D341Med (cell line): ENCODE results near the gene C7orf33.
"Not testable (repeated sequence)": the region's sequence is repeated elsewhere in the genome, so short reads cannot be mapped to it uniquely, and the experiment has no call there.

Experiments used
- DNase-seq: peaks from one replicate; pipeline ENCODE4 v3.0.0; 2012; ENCODE audit warnings: low spot score

C7orf33 gene

DNA sequence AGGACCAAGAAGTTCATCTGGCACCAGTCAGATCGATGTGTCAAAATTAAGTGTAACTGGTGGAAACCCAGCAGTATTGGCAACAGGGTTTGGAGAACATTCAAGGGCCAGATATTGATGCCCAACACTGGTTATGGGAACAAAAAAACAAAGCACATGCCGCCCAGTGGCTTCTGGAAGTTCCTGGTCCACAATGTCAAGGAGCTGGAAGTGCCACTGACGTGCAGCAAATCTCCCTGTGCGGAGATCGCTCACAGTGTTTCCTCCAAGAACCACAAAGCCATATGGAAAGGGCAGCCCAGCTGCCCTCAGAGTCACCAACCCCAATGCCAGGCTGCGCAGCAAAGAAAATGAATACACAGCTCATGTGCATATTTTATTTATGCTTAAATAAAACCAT lies 10.1 kb upstream of the C7orf33 start:
- no peak for DNase-seq

DNA sequence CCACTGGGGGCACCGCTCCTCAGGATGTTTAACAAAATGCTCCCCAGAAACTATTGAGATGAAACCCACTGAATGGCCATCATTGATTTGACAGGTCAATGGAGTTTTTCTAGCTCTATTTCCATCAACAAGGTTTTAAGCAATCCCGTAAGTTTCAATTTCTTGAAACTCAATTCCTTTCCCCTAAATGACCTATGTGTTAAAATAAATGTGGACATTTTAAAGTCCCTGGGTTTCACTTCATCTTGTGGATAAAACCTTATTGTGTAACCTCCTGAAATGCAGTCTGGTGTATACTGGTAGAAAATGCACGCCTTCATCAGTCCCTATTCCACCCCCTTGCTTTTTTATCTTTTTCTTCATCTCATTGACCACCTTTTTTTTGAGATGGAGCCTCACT lies 8.9 kb upstream of the C7orf33 start:
- DNase-seq: no peak

DNA sequence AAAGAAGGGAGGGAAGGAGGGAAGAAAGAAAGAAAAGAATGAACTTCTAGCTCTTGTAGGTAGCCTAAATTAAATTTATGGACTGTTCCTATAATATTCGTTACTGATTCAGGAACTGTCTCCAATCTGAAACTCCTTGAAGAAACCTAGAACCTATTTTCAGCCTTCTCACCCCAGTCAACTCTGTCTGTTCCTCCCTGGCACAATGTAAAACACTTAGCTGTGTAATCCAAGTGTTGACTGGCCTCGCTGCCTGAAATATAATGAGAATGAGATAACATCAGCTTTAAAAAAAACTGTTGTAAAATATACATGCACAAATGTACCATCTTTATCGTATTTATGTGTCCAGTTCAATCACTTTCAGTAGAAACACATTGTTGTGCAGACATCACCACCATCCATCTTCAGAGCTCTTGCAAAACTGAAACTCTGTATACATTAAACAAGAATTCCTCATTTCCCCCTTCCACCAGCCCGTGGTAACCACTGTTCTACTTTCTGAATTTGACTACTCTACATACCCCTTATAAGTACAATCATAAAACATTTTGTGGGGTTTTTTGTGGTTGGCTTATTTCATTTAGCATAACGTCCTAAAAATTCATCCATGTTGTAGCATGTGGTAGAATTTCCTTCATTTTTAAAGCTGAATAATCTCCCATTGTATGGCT lies 6.3 kb upstream of the C7orf33 start:
- DNase-seq: no peak

DNA sequence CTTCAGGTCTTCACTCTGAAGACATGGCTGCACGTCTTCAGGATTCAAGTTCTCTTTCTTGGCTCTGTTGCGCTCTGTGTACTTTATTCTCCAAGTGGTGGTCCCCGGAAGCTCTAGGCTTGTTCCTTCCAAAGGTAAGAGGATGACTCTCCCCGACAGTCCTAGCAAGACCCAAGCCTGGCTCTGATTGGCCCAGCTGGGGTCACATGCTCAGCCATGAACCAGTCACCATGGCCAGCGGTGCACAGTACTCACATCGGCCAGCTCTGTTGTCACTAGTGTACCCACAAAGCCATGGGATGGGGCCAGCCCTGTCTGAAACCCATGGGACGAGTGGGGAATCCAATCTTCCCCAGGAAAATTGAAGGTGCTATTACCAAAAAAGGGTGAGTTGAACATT lies 5.2 kb upstream of the C7orf33 start:
- no peak for DNase-seq

DNA sequence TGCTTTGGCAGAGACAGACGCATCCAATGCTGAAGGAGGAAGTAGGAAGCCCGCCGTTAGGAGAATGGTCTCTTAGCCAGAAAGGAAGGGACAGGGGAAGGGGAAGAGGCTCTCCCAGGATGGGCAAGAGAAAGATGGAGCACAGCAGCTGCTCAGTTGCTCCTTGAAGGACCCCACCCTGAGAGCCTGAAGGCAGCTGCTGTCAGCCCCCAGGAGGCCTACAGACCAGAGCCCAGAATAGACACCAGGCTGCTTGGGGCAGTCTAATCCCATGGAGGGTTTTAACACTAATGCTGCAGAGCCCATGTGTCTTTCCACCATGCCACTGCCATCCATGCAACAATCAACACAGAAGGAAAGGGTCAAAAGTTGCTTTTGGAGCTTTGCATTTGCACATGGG lies 3.5 kb upstream of the C7orf33 start:
- DNase-seq: peak; percentile 48

DNA sequence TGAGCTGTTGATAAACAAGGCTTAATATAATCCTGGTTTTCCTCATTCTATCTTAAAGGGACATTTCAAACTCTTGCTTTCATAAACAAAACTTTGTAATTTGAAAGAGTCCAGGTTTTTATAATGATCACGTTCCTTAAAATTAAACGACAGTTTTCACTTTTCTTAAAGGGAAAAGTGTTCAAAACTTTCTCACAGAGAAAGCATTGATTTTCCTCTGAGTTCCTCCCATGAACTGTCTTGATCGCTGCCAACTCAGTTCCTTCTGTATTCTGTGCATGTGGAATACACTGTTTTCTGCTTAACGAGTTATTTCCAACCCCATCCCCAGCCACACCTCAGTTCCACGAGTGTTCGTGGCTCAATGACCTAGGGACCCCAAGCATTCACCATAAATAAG lies 2.4 kb upstream of the C7orf33 start:
- DNase-seq: no peak

DNA sequence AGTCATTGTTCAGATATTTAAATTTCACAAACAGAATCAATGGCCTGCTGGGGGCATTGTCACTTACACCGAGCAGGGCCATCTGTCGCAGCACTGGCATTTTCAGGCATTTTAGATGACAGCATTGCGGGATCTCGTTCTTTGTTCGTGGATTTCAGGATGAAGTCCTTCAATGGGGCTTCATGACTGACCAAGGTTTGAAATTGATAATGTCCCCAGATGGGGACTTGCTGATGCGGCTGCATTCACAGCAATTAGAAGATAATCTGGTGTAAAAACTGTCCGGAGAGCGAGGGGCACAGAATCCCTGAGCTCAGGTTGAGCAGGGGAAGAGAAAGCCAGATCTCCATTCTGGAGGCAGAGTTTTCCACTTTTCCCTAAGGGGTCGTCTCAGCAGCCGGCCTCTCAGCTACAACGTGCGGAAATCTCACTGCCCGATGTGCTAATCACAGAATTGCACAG lies 1.9 kb upstream of the C7orf33 start:
- DNase-seq: peak; percentile 46

DNA sequence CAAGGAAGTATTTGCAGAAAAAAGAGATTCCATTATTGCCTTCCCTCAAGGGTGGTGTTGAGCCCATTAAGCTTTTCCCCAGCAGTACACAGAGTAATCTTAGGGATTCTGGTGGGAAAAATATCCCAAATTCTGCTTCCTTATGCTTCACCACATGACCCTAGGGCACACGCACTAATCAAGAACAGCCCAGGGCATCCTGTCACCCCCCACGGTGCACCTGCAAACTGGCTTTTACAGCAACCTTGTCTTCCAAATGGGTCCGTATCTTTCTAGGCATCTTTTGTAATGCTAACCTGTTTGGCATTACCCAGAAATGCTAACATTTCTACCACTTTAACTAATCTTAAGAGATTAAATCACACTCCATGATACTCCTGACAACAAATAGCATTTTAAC lies 926 bp upstream of the C7orf33 start:
- peak; percentile 45 for DNase-seq

DNA sequence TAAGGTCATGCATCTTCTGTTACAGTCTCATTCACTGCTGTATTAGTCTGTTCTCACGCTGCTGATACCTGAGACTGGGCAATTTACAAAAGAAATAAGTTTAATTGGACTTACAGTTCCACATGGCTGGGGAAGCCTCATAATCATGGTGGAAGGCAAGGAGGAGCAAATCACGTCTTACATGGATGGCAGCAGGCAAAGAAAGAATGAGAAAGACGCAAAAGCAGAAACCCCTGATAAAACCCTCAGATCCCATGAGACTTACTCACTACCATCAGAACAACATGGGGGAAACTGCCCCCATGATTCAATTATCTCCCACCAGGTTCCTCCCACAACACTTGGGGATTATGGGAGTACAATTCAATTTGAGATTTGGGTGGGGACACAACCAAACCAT lies 5.8 kb downstream of the C7orf33 start:
- DNase-seq: not testable (repeated sequence)

DNA sequence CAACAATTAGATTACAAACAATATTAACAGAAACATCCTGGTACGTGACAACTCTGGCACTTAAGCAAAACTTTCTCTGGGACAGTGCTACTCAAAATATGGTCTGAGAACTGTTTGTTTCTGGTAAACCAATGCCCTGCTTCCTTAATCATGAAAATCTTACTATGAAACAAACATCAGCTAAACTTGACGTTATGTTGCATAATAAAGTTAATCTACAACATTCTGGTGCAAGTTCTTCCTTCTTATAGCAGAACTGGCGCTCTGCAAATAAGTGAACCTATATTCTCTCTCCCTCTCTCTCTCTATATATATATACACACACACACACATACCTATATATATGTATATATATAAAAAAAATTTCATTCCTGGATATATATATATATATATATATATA lies 7.8 kb downstream of the C7orf33 start:
- no peak for DNase-seq

DNA sequence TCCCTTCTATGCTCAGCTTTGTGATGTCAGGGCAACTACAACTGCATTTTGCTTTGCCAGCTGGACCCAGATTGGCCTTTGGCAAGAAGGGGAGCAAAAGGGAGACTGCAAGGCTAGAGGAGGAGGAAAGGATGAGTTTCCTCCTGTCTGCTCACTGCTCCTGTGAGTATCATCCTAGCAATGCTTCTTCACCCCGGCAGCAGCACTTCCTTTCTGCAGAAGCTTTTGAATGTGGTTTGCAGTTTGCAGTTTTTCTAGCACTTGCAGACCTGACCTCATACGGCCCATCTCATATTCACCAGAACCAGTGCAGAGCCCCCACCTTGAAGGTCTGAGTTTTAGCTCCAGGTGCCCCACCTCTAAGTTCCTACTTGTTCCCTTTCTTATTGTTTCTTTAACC lies 14.8 kb downstream of the C7orf33 start:
- no peak for DNase-seq

DNA sequence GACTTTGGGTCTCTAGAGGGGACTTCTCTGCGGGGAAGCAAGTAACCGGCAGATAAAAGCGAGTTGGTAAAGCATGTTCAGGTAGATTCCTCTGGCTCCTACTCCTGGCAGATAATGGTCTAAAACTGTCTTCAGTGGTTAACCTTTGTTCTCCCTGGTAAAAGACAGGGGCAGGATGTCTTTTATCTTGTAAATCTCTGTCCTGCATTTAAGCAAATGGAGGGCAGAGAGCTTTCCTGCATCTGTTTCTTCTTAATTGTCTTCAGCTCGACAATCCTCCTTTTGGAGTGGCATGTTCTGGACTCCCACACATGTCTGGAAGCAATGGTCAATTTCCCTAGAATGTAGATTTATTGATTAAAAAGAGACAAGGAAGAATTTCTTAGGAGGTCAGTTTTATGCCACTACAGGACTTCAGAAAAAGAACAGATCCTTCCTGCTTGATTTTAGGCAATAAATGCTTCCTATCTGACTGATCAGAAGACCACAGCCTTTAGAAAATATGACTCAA lies 16.6 kb downstream of the C7orf33 start:
- no peak for DNase-seq

DNA sequence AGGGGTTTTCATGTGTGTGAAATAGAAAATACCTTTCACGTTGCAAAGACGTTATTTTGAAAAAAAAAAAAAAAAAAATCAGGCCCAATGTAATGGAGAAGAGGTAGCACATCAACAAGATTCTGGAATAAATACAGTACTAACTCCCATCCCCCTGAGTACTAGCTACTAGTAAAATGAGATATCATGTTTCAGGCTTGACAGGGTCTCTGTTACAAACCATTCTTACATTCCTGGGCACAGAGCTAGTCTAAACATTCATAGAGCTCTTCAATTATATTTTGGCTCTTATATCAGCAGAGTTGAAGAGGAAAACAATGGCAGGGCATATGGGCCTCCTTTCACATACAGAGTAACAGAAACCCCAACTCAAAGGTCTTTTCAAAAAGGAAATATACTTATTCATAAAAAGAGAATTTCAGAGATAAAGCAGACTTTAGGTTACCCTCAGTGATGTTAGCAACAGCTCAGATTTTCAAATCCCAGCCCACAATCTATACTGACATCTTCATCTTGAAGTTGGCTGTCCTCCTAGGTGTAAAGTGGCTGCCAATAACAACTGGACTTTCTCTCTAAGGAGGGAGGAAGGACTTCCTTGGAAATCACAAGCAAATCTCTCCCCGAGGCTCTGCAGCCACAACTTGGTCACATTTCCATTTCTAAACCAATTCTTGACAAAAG lies 18.6 kb downstream of the C7orf33 start:
- no peak for DNase-seq

DNA sequence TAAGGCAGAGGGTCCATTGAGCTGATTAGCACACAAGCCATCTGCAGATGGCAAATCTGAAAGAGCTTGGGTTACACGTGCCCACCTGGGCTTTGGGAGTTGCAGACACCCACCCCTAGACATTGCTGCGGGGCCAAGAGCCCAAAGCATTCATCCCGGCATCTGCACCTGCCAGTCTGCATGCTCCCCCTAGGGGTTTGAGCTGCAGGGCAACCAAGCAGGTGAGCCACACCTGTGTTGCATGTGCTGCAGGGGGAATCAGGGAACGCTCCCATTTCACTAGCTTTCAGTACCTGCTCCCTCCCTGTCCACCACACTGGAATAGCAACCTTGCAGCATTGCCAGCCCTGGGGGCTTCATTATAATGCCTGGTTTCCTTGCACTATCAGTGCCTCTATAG lies 21.1 kb downstream of the C7orf33 start:
- no peak for DNase-seq

DNA sequence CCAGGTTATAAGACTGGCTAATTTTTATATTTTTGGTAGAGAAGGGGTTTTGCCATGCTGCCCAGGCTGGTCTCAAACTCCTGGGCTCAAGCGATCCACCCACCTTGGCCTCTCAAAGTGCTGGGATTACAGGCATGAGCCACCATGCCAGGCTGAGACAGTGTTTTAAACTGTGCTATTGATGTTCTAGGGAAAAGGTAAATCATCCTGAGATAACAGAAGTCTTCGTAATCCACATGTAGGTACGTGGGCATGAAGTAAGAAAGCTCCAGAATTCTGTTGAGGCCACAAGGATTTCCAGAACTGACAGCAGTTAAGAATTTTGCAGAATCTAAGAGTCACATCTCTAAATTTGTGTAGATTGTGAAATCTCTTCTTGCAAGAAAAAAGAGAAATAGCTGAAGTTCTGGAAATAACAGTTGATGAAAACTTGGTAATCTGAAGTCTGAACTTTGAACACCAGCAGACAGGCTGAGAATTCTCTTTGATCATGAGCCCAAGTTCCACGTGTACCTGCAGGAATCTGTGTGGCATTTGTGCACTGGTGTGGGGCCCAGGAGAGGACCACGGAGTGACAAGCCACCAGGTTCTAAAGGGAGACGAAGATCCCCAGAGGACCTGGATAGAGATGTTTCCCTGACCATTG lies 24.6 kb downstream of the C7orf33 start:
- no peak for DNase-seq

DNA sequence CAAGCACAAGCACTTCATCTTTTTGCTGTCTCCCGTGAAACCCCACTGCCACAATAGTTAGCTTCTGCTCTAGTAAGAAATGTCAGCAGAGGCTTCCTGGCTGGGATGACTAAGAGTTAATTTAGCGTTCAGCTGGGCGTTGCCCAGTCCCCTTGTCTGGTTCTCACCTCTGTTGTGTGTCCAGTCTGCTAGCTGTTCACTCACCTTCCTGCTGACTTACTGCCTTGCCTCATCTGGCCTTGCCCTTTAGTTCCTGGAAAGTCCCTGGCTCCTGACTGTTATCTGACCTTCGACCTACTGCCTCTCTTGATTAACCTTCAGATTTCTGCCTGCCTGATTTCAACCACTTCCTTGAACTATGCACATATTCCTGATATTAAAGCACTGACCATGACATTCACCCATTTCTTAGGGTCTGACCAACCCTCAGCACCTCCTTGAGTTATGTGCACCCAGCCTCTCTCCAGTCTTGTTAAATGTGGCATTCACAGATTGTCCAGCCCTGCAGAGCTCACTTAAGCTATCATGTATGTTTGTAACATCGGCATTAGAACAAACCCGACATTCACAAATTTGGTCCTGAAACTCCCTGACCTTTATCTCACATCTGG lies 30.3 kb downstream of the C7orf33 start:
- no peak for DNase-seq

DNA sequence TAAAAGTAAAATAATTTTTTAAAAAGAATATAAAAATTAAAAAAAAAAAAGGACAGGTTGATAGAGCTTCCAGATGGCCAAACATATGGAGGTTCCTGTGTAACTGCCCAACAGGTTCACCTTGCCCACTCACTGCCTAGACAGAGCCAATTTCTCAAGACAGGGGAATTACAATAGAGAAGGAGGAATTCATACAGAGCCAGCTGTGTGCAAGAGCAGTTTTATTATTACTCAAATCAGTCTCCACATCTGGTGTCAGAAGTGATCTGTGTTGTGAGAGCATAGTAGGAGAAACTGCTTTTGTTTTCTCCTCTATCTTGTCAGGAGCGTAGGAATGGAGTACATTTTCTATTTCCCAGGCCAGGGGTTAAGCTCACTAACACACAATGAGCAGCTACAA lies 31.0 kb downstream of the C7orf33 start:
- no peak for DNase-seq

DNA sequence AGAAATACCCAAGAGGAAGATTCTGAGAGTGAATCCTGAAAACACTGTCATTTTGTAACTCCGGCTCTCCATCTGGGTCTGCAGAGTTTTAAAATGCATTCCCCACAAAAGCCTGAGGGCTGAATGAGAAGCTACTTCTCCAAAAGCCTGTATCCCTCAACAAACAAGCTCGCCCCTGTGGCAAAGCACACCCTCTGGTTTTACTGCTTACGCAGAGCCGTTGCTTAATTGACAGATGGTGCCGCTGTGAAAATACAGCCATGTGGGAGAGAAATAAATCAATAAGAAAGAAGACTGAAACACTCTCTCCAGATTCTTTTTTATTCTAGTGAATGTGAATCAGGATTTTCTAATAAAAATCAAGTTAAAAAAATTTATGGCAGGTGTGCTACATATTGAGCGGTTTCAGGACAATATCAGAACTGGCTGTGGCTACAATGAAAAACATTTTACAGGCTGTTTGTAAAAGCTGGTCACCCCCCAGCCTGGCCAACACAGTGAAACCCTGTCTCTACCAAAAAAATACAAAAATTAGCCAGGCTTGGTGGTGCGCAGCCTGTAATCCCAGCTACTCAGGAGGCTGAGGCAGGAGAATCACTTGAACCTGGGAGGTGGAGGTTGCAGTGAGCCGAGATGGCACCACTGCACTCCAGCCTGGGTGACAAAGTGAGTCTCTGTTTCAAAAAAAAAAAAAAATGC lies 32.5 kb downstream of the C7orf33 start:
- DNase-seq: peak; percentile 64

DNA sequence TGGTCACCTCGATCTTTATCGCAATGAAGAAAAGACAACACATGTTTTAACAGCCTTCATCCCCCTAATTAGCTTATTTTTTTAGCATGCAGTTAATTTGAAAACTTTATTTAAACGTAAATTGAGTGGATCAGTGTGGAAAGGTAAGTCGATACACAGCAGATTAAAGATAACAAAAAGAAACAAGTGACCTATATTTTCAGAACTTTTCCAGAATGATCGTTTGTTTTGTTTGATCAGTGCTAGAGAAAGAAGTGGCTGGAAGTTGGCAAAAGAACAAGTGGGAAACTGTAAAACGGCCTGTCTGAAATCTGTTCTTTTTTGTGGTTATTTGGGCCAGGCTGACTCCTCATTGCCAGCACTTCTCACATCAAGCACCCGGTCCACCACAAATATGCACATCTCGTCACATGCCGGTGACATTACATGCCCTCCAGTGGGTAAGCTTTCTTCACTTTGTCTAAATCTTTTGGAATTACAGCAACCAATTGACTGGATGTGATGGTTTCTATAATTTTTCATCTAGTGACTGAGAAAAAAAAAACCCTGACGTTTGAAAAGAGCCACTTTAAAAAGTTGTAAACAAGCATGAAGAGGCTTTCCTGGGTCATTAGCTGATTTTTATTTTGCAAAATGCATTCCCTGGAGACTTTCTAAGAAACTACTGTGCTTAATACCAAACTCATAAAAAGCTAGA lies 33.2 kb downstream of the C7orf33 start:
- DNase-seq: no peak

DNA sequence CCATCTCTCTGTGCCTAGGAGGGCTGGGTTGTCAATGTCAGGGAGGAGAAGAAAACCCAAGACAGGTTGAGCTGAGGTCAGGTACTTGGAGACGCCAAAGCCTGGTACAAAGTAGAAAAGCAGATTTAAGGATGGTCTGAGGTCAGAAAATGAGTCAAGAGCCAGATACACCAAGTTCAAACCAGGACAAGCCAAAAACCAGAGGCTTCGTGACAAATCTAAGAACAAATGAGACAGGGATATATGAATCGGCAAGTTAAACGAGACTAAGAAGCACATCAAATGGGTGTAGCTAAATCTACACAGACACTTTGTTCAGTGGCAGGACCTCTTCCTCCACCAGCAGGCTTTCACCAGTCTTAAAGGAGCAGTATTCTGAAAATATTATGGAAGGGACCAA lies 34.2 kb downstream of the C7orf33 start:
- no peak for DNase-seq

DNA sequence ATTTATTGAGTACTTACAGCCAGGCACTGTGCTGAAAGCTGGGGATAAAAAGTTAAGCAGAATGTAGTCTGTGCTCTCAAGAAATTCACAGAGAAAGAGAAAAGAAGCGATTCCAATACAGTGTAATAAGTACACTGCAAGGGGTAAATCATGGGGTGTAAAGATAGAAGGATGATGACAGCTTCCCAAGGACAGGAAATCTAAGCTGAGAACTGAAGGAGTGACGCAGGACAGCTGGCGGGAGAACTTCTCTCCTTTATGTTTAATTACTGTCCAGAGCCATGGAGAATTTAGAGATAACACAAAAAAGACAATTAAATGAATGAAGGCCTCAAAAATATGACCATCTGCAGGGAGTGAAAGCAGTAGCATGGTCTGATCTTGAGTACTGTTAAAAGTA lies 34.8 kb downstream of the C7orf33 start:
- no peak for DNase-seq

DNA sequence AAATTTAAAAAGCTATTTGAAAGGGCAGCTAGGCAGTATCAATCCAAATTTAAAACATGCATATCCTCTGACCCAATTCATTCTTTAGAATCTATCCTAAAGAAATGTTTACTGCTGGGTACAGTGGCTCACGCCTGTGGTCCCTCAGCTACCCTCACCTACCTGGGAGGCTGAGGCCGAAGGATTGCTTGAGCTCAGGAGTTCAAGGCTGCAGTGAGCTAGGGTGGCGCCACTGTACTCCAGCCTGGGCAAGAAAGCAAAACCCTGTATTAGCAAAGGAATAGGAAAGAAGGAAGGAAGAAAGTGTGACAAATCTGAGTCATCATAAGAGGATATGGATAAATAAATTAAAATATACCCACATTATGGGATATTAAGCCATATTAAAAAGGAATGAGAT lies 36.3 kb downstream of the C7orf33 start:
- DNase-seq: no peak
